ENCODE data around the gene BAHD1.

BAHD1 gene

GRCh38 chr15:40399370-40399769 is 41.4 kb upstream of the BAHD1 start:
- no peak for TF ChIP-seq ZNF565 (CRISPR knock-in tag; conservative IDR thresholded peaks at IDR 0.05; ENCODE audit: low read depth)
- no peak for TF ChIP-seq SNAI2 (CRISPR knock-in tag; IDR thresholded peaks at IDR 0.05)
- no peak for TF ChIP-seq PATZ1 (CRISPR knock-in tag; IDR thresholded peaks at IDR 0.05; ENCODE audit: borderline replicate concordance)
- TF ChIP-seq POU6F1 (CRISPR knock-in tag; IDR thresholded peaks at IDR 0.05; ENCODE audit: borderline replicate concordance, low read depth): no peak
- no peak for ATAC-seq

GRCh38 chr15:40405501-40406381 is 35.0 kb upstream of the BAHD1 start, which contains the start of gene IVD:
Gene IVD, plus strand, starts transcription at chr15:40405795. Its CDS starts 33 bp downstream, at chr15:40405828.
- TF ChIP-seq TSHZ2 (CRISPR knock-in tag; IDR thresholded peaks at IDR 0.05) (no peak), BACH2 (CRISPR knock-in tag; IDR thresholded peaks at IDR 0.05; ENCODE audit: borderline replicate concordance) (no peak), PATZ1 (CRISPR knock-in tag; IDR thresholded peaks at IDR 0.05; ENCODE audit: borderline replicate concordance) (no peak), ESRRG (CRISPR knock-in tag; IDR thresholded peaks at IDR 0.05) (no peak), POU6F1 (CRISPR knock-in tag; IDR thresholded peaks at IDR 0.05; ENCODE audit: borderline replicate concordance, low read depth) (no peak), ARNTL (CRISPR knock-in tag; IDR thresholded peaks at IDR 0.05; ENCODE audit: borderline replicate concordance, low read depth) (no peak), ZC3H10 (CRISPR knock-in tag; IDR thresholded peaks at IDR 0.05) (no peak), CSRNP3 (CRISPR knock-in tag; IDR thresholded peaks at IDR 0.05) (no peak), SNAI2 (CRISPR knock-in tag; IDR thresholded peaks at IDR 0.05) (no peak), TCF4 (CRISPR knock-in tag; IDR thresholded peaks at IDR 0.05; ENCODE audit: borderline replicate concordance) (no peak), ZNF565 (CRISPR knock-in tag; conservative IDR thresholded peaks at IDR 0.05; ENCODE audit: low read depth) (no peak), CSDC2 (CRISPR knock-in tag; IDR thresholded peaks at IDR 0.05) (no peak), ZFP30 (CRISPR knock-in tag; IDR thresholded peaks at IDR 0.05) (no peak), CREB5 (CRISPR knock-in tag; IDR thresholded peaks at IDR 0.05; ENCODE audit: low read depth) (no peak), GLIS3 (CRISPR knock-in tag; IDR thresholded peaks at IDR 0.05) (no peak), ZFP3 (CRISPR knock-in tag; IDR thresholded peaks at IDR 0.05) (no peak), OSR1 (CRISPR knock-in tag; IDR thresholded peaks at IDR 0.05) (no peak), PPARA (CRISPR knock-in tag; IDR thresholded peaks at IDR 0.05; ENCODE audit: borderline replicate concordance) (no peak), ZNF8 (CRISPR knock-in tag; IDR thresholded peaks at IDR 0.05) (no peak), ZNF70 (CRISPR knock-in tag; IDR thresholded peaks at IDR 0.05) (no peak)
- peak; percentile 100 for ATAC-seq

Measured in SK-N-SH treated with all-trans-retinoic acid at 6 μM for 48 hours (cell line).